Measurements from ENCODE around the gene CNTN6. TPM values are rescaled to one million over a fixed set of nuclear protein-coding genes. Genes with fewer than 3 reads are reported as not detected.

Gene CNTN6
- total and polyA plus RNA-seq, 9 donors = 0.04 to 0.43 (median 0.23) TPM; not detected in 6

DNA sequence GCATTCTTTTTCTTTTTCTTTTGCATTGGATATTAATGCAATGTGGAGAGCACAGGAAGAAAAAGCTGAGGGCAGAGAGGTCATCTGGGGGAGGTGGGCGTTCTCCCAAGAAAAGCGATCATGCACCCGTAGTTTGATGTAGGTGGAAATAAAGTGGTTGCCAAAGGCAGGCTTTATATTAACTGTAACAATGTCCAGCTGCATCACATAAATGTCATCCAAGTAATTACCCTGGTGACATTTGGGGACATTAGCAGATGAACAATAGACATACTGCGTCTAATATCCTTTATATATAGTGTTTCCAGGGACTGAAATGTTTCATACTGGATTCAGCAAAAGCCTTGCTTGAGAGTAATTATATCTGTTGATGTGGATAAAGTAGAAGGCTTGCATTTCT lies 135.5 kb downstream of the CNTN6 start:
- WGBS, 3 donors = 34 to 40% (median 38%) methylated on average over 4 of the region's 4 CpGs
- Histone ChIP-seq H3K27me3 (no peaks in the 10 kb centered on the region), H3K4me1 (ENCODE audit: insufficient read depth) (no peaks in the 10 kb centered on the region), H3K9me3 (no peaks in the 10 kb centered on the region), H3K4me3 (no peak overlapping the region), H3K27ac (no peak overlapping the region), H3K36me3 (no peaks in the 10 kb centered on the region)
- no peak for DNase-seq
- TF ChIP-seq, protein P1, sequence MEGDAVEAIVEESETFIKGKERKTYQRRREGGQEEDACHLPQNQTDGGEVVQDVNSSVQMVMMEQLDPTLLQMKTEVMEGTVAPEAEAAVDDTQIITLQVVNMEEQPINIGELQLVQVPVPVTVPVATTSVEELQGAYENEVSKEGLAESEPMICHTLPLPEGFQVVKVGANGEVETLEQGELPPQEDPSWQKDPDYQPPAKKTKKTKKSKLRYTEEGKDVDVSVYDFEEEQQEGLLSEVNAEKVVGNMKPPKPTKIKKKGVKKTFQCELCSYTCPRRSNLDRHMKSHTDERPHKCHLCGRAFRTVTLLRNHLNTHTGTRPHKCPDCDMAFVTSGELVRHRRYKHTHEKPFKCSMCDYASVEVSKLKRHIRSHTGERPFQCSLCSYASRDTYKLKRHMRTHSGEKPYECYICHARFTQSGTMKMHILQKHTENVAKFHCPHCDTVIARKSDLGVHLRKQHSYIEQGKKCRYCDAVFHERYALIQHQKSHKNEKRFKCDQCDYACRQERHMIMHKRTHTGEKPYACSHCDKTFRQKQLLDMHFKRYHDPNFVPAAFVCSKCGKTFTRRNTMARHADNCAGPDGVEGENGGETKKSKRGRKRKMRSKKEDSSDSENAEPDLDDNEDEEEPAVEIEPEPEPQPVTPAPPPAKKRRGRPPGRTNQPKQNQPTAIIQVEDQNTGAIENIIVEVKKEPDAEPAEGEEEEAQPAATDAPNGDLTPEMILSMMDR (IDR thresholded peaks at IDR 0.05) = no peak
- no peak for TF ChIP-seq POLR2A (IDR thresholded peaks at IDR 0.05)
- intact Hi-C loops (cut with DNase I) = no loop called here

DNA sequence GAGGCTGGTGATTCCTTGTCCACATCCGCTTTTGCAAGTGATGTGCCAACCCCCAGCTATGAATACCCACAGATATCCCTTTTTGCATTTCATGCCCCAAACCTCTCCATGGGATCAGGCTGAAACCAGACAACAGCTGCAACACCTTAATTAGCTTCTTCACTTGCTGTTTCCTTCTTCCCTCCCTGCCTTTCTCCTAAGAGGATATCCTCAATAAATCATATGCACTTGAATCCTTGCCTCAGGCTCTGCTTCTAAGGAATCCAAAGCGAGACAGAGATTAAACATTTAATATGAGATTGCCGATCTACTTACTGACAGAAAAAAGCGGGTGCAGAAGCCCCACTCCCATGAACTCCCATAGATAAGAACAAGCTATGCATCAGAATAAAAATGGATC lies 138.1 kb downstream of the CNTN6 start:
- Histone ChIP-seq H3K4me1 (ENCODE audit: insufficient read depth) (no peaks in the 10 kb centered on the region), H3K27me3 (no peaks in the 10 kb centered on the region), H3K36me3 (no peaks in the 10 kb centered on the region), H3K27ac (no peak overlapping the region), H3K4me3 (no peak overlapping the region), H3K9me3 (no peaks in the 10 kb centered on the region)
- intact Hi-C loops (cut with DNase I) = no loop called here
- no peak for TF ChIP-seq EP300 (IDR thresholded peaks at IDR 0.05)
- TF ChIP-seq POLR2A (IDR thresholded peaks at IDR 0.05) = no peak
- TF ChIP-seq, protein P1 (IDR thresholded peaks at IDR 0.05) = no peak
- DNase-seq = no peak
- WGBS, 3 donors = 88 to 91% (median 90%) methylated on average over 4 of the region's 4 CpGs

DNA sequence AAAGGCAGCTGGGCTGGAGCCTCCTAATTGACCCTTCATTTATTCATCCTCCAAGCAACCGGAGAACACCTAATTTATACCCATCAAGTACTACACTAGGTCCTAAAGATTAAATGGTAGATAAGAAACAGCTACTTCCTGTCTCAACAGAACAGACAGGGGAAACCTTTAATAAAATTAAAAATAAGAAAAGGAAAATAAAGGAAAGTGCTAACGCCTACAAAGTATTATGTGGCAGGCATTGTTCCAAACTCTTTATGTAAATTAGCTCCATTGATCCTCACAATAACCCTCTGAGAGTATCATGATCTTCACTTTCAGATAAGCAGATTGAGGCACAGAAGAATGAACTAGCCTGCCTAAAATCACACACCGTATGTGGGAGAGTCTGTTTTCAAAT lies 139.5 kb downstream of the CNTN6 start:
- no peak for DNase-seq
- Histone ChIP-seq H3K4me1 (ENCODE audit: insufficient read depth) (no peaks in the 10 kb centered on the region), H3K27me3 (no peaks in the 10 kb centered on the region), H3K4me3 (no peak overlapping the region), H3K36me3 (no peaks in the 10 kb centered on the region), H3K27ac (no peak overlapping the region), H3K9me3 (no peaks in the 10 kb centered on the region)
- TF ChIP-seq, protein P1 (IDR thresholded peaks at IDR 0.05) = no peak
- TF ChIP-seq POLR2A (IDR thresholded peaks at IDR 0.05) (no peak), EP300 (IDR thresholded peaks at IDR 0.05) (no peak)
- intact Hi-C loops (cut with DNase I) = no loop called here
- WGBS, 3 donors = 87 to 92% (median 89%) methylated on average over 3 of the region's 3 CpGs

GRCh38 chr3:1235526-1236120 lies 142.8 kb downstream of the CNTN6 start:
- no peak overlapping the region for H3K4me3 ChIP-seq
- H3K27ac ChIP-seq = no peak overlapping the region
- no peaks in the 10 kb centered on the region for H3K36me3 ChIP-seq
- H3K4me1 ChIP-seq (ENCODE audit: insufficient read depth) = no peaks in the 10 kb centered on the region
- WGBS, 3 donors = 81 to 89% (median 86%) methylated on average over 8 of the region's 8 CpGs
- TF ChIP-seq, protein P1 (IDR thresholded peaks at IDR 0.05) = no peak
- TF ChIP-seq EP300 (IDR thresholded peaks at IDR 0.05) (no peak), POLR2A (IDR thresholded peaks at IDR 0.05) (no peak)
- no peaks in the 10 kb centered on the region for H3K27me3 ChIP-seq
- intact Hi-C loops (cut with DNase I) = no loop called here
- H3K9me3 ChIP-seq = no peaks in the 10 kb centered on the region
- no peak for DNase-seq

All from ovary (tissue), 9 donors.